Lower lobe of right lung (tissue), 2 donors: Measurements from ENCODE around the gene SAMD5. TPM values are rescaled to one million over a fixed set of nuclear protein-coding genes. Genes with fewer than 3 reads are reported as not detected.

Experiments used
- ATAC-seq, 2 donors: fragments of 200-7000 bp; cut with Tn5 transposase; one replicate each; pipeline ENCODE4 v1.9.1; 2020 to 2022; ENCODE audit warnings: mild to moderate bottlenecking in 2 of 2, moderate library complexity in 2 of 2
- DNase-seq: peaks from one replicate; pipeline ENCODE4 v3.0.0-alpha.2; 2020
- H3K27ac ChIP-seq: fragments of 200-600 bp; one replicate; pipeline ENCODE4 v1.8.0; 2022
- H3K27me3 ChIP-seq: fragments of 200-600 bp; one replicate; pipeline ENCODE4 v1.8.0; 2022; ENCODE audit warnings: low read depth
- H3K36me3 ChIP-seq: fragments of 200-600 bp; one replicate; pipeline ENCODE4 v1.8.0; 2022; ENCODE audit warnings: mild to moderate bottlenecking
- H3K4me1 ChIP-seq: fragments of 200-600 bp; one replicate; pipeline ENCODE4 v1.8.0; 2022
- H3K4me3 ChIP-seq: fragments of 200-600 bp; one replicate; pipeline ENCODE4 v1.8.0; 2022; ENCODE audit warnings: mild to moderate bottlenecking
- H3K9me3 ChIP-seq: fragments of 200-600 bp; one replicate; pipeline ENCODE4 v1.8.0; 2022
- CTCF ChIP-seq: fragments of 200-600 bp; IDR thresholded peaks from one replicate; pipeline ENCODE4 v1.8.0; 2022; ENCODE audit warnings: antibody characterized with exemption, mild to moderate bottlenecking
- intact Hi-C: fragments of 100-400 bp; cut with DNase I; formaldehyde crosslinking; loops from one replicate; pipeline ENCODE4 v1.11.0; 2022
- total RNA-seq: library from RNA; stranded (reverse); fragmentation: NEBNext Ultra II Directional; extraction: Animal tissue kit (Norgen Biotek cat#: 25700); gene quantifications from one replicate; pipeline ENCODE4 v1.2.1, GENCODE V29; 2021
- donor health status: DM: no; HTN: yes; CAD: no; lungs with severe emphysema.

Gene SAMD5
- total RNA-seq, 1 donor from 2014 or later, result 8.7 TPM

GRCh38 chr6:147527197-147527596, 18.7 kb downstream of the SAMD5 start:
- intact Hi-C loops, result no loop called here
- ATAC-seq (no peak), DNase-seq (no peak)
- no peak for TF ChIP-seq CTCF
- H3K4me3 ChIP-seq, result no peak overlapping the region
- no peaks in the 10 kb centered on the region for H3K36me3 ChIP-seq
- H3K4me1 ChIP-seq, result no peaks in the 10 kb centered on the region
- no peaks in the 10 kb centered on the region for H3K9me3 ChIP-seq
- no peak overlapping the region for H3K27ac ChIP-seq
- H3K27me3 ChIP-seq, result no peaks in the 10 kb centered on the region

DNA sequence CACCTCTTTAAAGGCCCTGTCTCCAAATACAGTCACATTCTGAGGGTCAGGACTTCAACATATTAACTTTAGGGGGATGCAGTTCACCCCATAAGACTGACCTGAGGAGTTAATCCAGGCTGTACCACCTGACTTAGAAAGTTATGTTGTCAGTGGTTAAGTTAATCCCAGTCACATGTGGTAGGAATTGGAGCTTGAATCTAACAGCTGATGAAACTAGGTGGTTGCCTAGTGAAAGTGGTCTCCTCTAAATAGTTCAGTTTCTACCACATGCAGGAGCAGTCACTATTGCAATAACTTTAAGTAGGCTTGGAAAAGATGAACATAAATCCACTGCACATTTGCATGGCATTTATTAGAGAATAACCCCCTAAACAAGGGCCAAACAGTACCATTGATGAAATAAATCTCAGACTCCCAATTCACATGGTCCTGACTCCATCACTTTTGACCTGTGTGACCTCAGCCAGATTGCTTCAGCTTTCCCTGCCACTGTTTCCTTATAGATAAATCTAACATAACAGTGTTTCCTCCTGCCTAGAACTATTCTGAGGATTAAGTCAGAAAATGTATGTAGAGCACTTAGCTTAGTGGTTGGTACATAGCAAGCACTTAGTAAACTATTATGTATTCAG, 20.1 kb downstream of the SAMD5 start:
- intact Hi-C loops, result no loop called here
- ATAC-seq (no peak), DNase-seq (no peak)
- no peak overlapping the region for H3K27ac ChIP-seq
- H3K27me3 ChIP-seq, result no peaks in the 10 kb centered on the region
- H3K4me3 ChIP-seq, result no peak overlapping the region
- H3K4me1 ChIP-seq, result no peaks in the 10 kb centered on the region
- no peak for TF ChIP-seq CTCF
- H3K9me3 ChIP-seq, result no peaks in the 10 kb centered on the region
- no peaks in the 10 kb centered on the region for H3K36me3 ChIP-seq

- no peak for DNase-seq
- no peak overlapping the region for H3K27ac ChIP-seq
- H3K9me3 ChIP-seq, result no peaks in the 10 kb centered on the region
- no peaks in the 10 kb centered on the region for H3K4me1 ChIP-seq
- TF ChIP-seq CTCF, result no peak
- intact Hi-C loops, result no loop called here
- no peaks in the 10 kb centered on the region for H3K27me3 ChIP-seq
- H3K36me3 ChIP-seq, result no peaks in the 10 kb centered on the region
- ATAC-seq, result no peak
- no peak overlapping the region for H3K4me3 ChIP-seq
These were observed 21.9 kb downstream of the SAMD5 start for GRCh38 chr6:147530132-147531060.

DNA sequence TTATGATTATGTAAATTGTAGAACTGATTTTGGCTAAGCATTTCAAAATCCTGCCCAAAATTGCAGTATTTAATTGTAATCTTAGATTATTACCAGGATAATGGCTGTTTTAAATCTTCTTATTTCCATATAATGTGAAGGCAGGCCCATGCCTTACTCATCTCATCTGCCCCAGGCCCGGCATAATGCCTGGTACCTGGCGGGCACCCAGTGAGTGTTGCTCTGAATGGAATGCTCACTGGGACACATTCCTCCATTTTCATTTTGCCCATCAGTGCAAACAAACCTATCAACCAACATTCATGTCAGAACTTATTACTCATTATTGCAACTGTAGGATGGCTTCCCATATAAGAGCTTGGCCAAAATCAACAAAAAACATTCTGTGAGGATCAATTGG, 22.8 kb downstream of the SAMD5 start:
- Histone ChIP-seq H3K9me3 (no peaks in the 10 kb centered on the region), H3K4me1 (no peaks in the 10 kb centered on the region), H3K36me3 (no peaks in the 10 kb centered on the region), H3K27ac (no peak overlapping the region), H3K4me3 (no peak overlapping the region), H3K27me3 (no peaks in the 10 kb centered on the region)
- intact Hi-C loops, result no loop called here
- ATAC-seq (no peak), DNase-seq (no peak)
- TF ChIP-seq CTCF, result no peak

DNA sequence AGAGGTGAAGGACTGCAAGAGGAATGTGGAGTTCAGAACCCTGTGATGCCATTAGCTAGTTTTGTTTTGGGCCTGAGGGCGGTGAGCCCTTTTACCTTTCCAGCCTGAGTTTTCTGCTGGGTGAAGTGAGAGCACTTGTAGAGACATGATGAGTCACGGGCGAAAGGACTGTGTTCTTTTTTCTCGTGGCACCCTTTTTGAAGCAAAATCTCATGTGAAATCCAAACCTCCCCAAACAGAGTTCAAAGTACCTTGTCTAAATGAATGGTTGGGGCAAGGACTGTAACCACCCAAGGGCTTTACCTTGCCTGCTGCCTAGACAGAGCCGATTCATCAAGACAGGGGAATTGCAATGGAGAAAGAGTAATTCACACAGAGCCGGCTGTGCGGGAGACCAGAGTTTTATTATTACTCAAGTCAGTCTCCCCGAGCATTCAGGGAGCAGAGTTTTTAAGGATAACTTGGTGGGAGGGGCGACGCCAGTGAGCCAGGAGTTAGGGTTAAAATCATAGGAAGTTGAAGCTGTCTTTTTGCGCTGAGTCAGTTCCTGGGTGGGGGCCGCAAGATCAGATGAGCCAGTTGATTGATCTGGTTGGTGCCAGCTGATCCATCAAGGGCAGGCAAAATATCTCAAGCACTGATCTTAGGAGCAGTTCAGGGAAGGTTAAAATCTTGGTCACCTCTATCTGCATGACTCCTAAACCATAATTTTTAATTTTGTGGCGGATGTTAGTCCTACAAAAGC, 25.8 kb downstream of the SAMD5 start:
- no peaks in the 10 kb centered on the region for H3K36me3 ChIP-seq
- no peak for TF ChIP-seq CTCF
- H3K27ac ChIP-seq, result no peak overlapping the region
- no peaks in the 10 kb centered on the region for H3K4me1 ChIP-seq
- ATAC-seq (no peak), DNase-seq (no peak)
- no peaks in the 10 kb centered on the region for H3K9me3 ChIP-seq
- intact Hi-C loops, result no loop called here
- H3K4me3 ChIP-seq, result no peak overlapping the region
- no peaks in the 10 kb centered on the region for H3K27me3 ChIP-seq
